RWPE2 (cell line): ENCODE data around the gene ADAT1.

Source experiments
- ATAC-seq: fragments of 200-7000 bp; cut with Tn5 transposase; 3 replicates; pipeline ENCODE4 v1.9.1; 2021; ENCODE audit warnings: low read depth
- DNase-seq: peaks from one replicate; pipeline ENCODE4 v3.0.0-alpha.2; 2020; ENCODE audit warnings: low spot score
- H3K27ac ChIP-seq: fragments of 450-650 bp; 2 replicates; pipeline ENCODE4 v1.5.1; 2017; ENCODE audit warnings: mild to moderate bottlenecking; ENCODE audit not compliant: poor library complexity, severe bottlenecking
- H3K27me3 ChIP-seq: fragments of 250-450 bp; sonication (Bioruptor Pico); 2 replicates; pipeline ENCODE4 v1.5.1; 2021; ENCODE audit warnings: mild to moderate bottlenecking, moderate library complexity; ENCODE audit not compliant: insufficient read depth, poor library complexity, severe bottlenecking
- H3K36me3 ChIP-seq: fragments of 250-450 bp; sonication (Bioruptor Pico); 2 replicates; pipeline ENCODE4 v1.5.1; 2020; ENCODE audit warnings: low read depth, mild to moderate bottlenecking, moderate library complexity
- H3K4me1 ChIP-seq: fragments of 250-450 bp; sonication (Bioruptor Pico); 2 replicates; pipeline ENCODE4 v1.5.1; 2021; ENCODE audit warnings: mild to moderate bottlenecking, moderate library complexity; ENCODE audit not compliant: insufficient read depth, poor library complexity, severe bottlenecking
- H3K4me3 ChIP-seq: fragments of 250-450 bp; sonication (Bioruptor Pico); 2 replicates; pipeline ENCODE4 v1.5.1; 2021; ENCODE audit warnings: mild to moderate bottlenecking, moderate library complexity; ENCODE audit not compliant: severe bottlenecking
- H3K9me3 ChIP-seq: fragments of 250-450 bp; sonication (Bioruptor Pico); 2 replicates; pipeline ENCODE4 v1.5.1; 2021; ENCODE audit warnings: mild to moderate bottlenecking, moderate library complexity; ENCODE audit not compliant: severe bottlenecking
- CTCF ChIP-seq: fragments of 450-650 bp; IDR thresholded peaks from one replicate; pipeline ENCODE4 v1.5.1; 2017; ENCODE audit warnings: mild to moderate bottlenecking, moderate library complexity; ENCODE audit not compliant: poor library complexity, severe bottlenecking

ADAT1 gene

GRCh38 chr16:75653922-75654321 lies 30.8 kb upstream of the ADAT1 start:
- H3K36me3 ChIP-seq = peaks cover 80% of the 10 kb centered on the region
- DNase-seq (no peak), ATAC-seq (no peak)
- H3K9me3 ChIP-seq = no peaks in the 10 kb centered on the region
- no peak for TF ChIP-seq CTCF
- peaks cover 14% of the 10 kb centered on the region for H3K4me1 ChIP-seq
- no peaks in the 10 kb centered on the region for H3K27me3 ChIP-seq
- H3K4me3 ChIP-seq = no peak overlapping the region
- H3K27ac ChIP-seq = no peak overlapping the region

- H3K4me1 ChIP-seq = peaks cover 17% of the 10 kb centered on the region
- no peak for TF ChIP-seq CTCF
Observed at GRCh38 chr16:75648265-75649076, 25.4 kb upstream of the ADAT1 start.

GRCh38 chr16:75647492-75648264 lies 24.6 kb upstream of the ADAT1 start, which contains the start of the genes KARS1 and TERF2IP:
TSS of gene KARS1 (minus strand) at chr16:75647665. CDS start at chr16:75647639, 26 bp downstream.
TSS of gene TERF2IP (plus strand) at chr16:75647773. CDS start at chr16:75647883, 110 bp downstream.
- Histone ChIP-seq H3K27ac (peak within 1 kb of the TSS; percentile 84), H3K36me3 (peaks cover 57% of the 10 kb centered on the region), H3K4me3 (peak within 1 kb of the TSS; percentile 75), H3K4me1 (peaks cover 17% of the 10 kb centered on the region), H3K27me3 (no peaks in the 10 kb centered on the region), H3K9me3 (no peaks in the 10 kb centered on the region)
- no peak for TF ChIP-seq CTCF
- ATAC-seq (peak; percentile 90), DNase-seq (peak; percentile 92)

More at GRCh38 chr16:75648265-75649076, 25.4 kb upstream of the ADAT1 start:
- peaks cover 57% of the 10 kb centered on the region for H3K36me3 ChIP-seq
- peak overlapping the region; percentile 75 for H3K4me3 ChIP-seq
- DNase-seq (peak; percentile 80), ATAC-seq (peak; percentile 33)
- H3K9me3 ChIP-seq = no peaks in the 10 kb centered on the region
- no peaks in the 10 kb centered on the region for H3K27me3 ChIP-seq
- peak overlapping the region; percentile 84 for H3K27ac ChIP-seq

GRCh38 chr16:75647112-75647491 lies 24.0 kb upstream of the ADAT1 start:
- peak overlapping the region; percentile 84 for H3K27ac ChIP-seq
- ATAC-seq (peak; percentile 18), DNase-seq (no peak)
- H3K27me3 ChIP-seq = no peaks in the 10 kb centered on the region
- H3K36me3 ChIP-seq = peaks cover 56% of the 10 kb centered on the region
- no peak for TF ChIP-seq CTCF
- H3K4me1 ChIP-seq = peaks cover 17% of the 10 kb centered on the region
- no peaks in the 10 kb centered on the region for H3K9me3 ChIP-seq
- peak overlapping the region; percentile 75 for H3K4me3 ChIP-seq
